ENCODE results near the gene TLDC2. TPM values are rescaled to one million over a fixed set of nuclear protein-coding genes. Genes with fewer than 3 reads are reported as not detected.

The TLDC2 gene
- total and polyA plus RNA-seq, 2 of the 8 experiments (the other 6 are each of a cell fraction or from before 2014, with no cell fraction given) = 0.29 to 0.34 TPM

GRCh38 chr20:36836591-36837269 lies 39.2 kb upstream of the TLDC2 start (continued):
- TF ChIP-seq CTCF (IDR thresholded peaks at IDR 0.05; ENCODE audit: control extremely low read depth in 1 of 3, insufficient read depth in 1 of 3, low read depth in 1 of 3, low read length in 3 of 3) (peak; percentile 76 to 85 (median 79)), KDM5A (IDR thresholded peaks at IDR 0.05; ENCODE audit: low read length) (no peak), RXRA (IDR thresholded peaks at IDR 0.05; ENCODE audit: insufficient read depth, low read depth, low read length) (no peak), CEBPB (IDR thresholded peaks at IDR 0.05; ENCODE audit: low read depth, low read length) (0 out of 2 replicates have a peak, but pooled peaks have one; percentile 6), SIN3A (conservative IDR thresholded peaks at IDR 0.05 in 1 of 2, IDR thresholded peaks at IDR 0.05 in 1 of 2; ENCODE audit: low read depth in 1 of 2, low read length in 2 of 2) (no peak), FOSL1 (IDR thresholded peaks at IDR 0.05; ENCODE audit: insufficient read depth, low read depth, low read length) (no peak), CHD1 (IDR thresholded peaks at IDR 0.05; ENCODE audit: low read depth, low read length) (no peak), GTF2F1 (IDR thresholded peaks at IDR 0.05; ENCODE audit: borderline replicate concordance, low read depth, low read length) (no peak), JUND (IDR thresholded peaks at IDR 0.05; ENCODE audit: low read length) (no peak), POLR2AphosphoS5 (IDR thresholded peaks at IDR 0.05; ENCODE audit: low read depth, low read length) (no peak)

Measured in H1 (cell line).